ENCODE results near the gene HMGXB4. TPM values are rescaled to one million over a fixed set of nuclear protein-coding genes. Genes with fewer than 3 reads are reported as not detected.
A peak's percentile ranks its signal among the peaks of the same experiment; 100 is the strongest.
"Not testable (repeated sequence)": the region's sequence is repeated elsewhere in the genome, so short reads cannot be mapped to it uniquely, and the experiment has no call there.

Gene HMGXB4
- total RNA-seq, 2 donors from 2014 or later: 15.0 to 36.5 TPM

- no peak for DNase-seq (ENCODE audit: low spot score)
- no peaks in the 10 kb centered on the region for H3K36me3 ChIP-seq
Observed at GRCh38 chr22:35230839-35231584, 26.3 kb upstream of the HMGXB4 start.

GRCh38 chr22:35231585-35232084 is 25.7 kb upstream of the HMGXB4 start:
- intact Hi-C loops (cut with DNase I): no loop called here
- Histone ChIP-seq H3K9me3 (no peaks in the 10 kb centered on the region), H3K27ac (no peak overlapping the region), H3K4me3 (no peak overlapping the region), H3K36me3 (no peaks in the 10 kb centered on the region), H3K27me3 (replicated peaks; ENCODE audit: insufficient read depth) (no peaks in the 10 kb centered on the region), H3K4me1 (replicated peaks) (peaks cover 3% of the 10 kb centered on the region)
- peak; percentile 75 to 95 (median 90) for TF ChIP-seq CTCF (IDR thresholded peaks at IDR 0.05)
- TF ChIP-seq POLR2AphosphoS5 (IDR thresholded peaks at IDR 0.05): peak; percentile 60
- no peak for TF ChIP-seq POLR2A (IDR thresholded peaks at IDR 0.05)
- WGBS: 14% methylated on average over 7 of the region's 7 CpGs
- peak; percentile 77 for DNase-seq (ENCODE audit: low spot score)

More at GRCh38 chr22:35230839-35231584, 26.3 kb upstream of the HMGXB4 start:
- TF ChIP-seq POLR2A (IDR thresholded peaks at IDR 0.05) (no peak), CTCF (IDR thresholded peaks at IDR 0.05) (no peak), POLR2AphosphoS5 (IDR thresholded peaks at IDR 0.05) (no peak)
- no peaks in the 10 kb centered on the region for H3K27me3 ChIP-seq (replicated peaks; ENCODE audit: insufficient read depth)
- H3K27ac ChIP-seq: no peak overlapping the region
- no peaks in the 10 kb centered on the region for H3K9me3 ChIP-seq
- WGBS: 43% methylated on average over 16 of the region's 16 CpGs
- intact Hi-C loops (cut with DNase I): no loop called here
- no peak overlapping the region for H3K4me3 ChIP-seq
- H3K4me1 ChIP-seq (replicated peaks): peaks cover 3% of the 10 kb centered on the region

GRCh38 chr22:35238749-35239148 is 18.5 kb upstream of the HMGXB4 start:
- DNase-seq (ENCODE audit: low spot score); H3K9me3 ChIP-seq; H3K27me3 ChIP-seq (replicated peaks; ENCODE audit: insufficient read depth); H3K4me3 ChIP-seq; H3K27ac ChIP-seq; H3K36me3 ChIP-seq; intact Hi-C loops (cut with DNase I); H3K4me1 ChIP-seq (replicated peaks): not testable (repeated sequence)
- WGBS: 69% methylated on average over 1 of the region's 1 CpG

GRCh38 chr22:35244507-35244906 is 12.8 kb upstream of the HMGXB4 start:
- H3K4me3 ChIP-seq; H3K4me1 ChIP-seq (replicated peaks); H3K27me3 ChIP-seq (replicated peaks; ENCODE audit: insufficient read depth); H3K9me3 ChIP-seq; H3K36me3 ChIP-seq; intact Hi-C loops (cut with DNase I): not testable (repeated sequence)
- H3K27ac ChIP-seq: peak overlapping the region; percentile 42 to 60
- peak; percentile 65 for TF ChIP-seq POLR2AphosphoS5 (IDR thresholded peaks at IDR 0.05)
- 21% methylated on average over 4 of the region's 4 CpGs for WGBS
- DNase-seq (ENCODE audit: low spot score): peak; percentile 57

- no peak for DNase-seq (ENCODE audit: low spot score)
- intact Hi-C loops (cut with DNase I): no loop called here
- Histone ChIP-seq H3K4me3 (no peak overlapping the region), H3K27me3 (replicated peaks; ENCODE audit: insufficient read depth) (no peaks in the 10 kb centered on the region), H3K9me3 (no peaks in the 10 kb centered on the region), H3K36me3 (no peaks in the 10 kb centered on the region), H3K4me1 (replicated peaks) (no peaks in the 10 kb centered on the region), H3K27ac (no peak overlapping the region)
- TF ChIP-seq POLR2A (IDR thresholded peaks at IDR 0.05): no peak
- no peak for TF ChIP-seq CTCF (IDR thresholded peaks at IDR 0.05)
- TF ChIP-seq POLR2AphosphoS5 (IDR thresholded peaks at IDR 0.05): no peak
- WGBS: 76% methylated on average over 4 of the region's 4 CpGs
Observed at GRCh38 chr22:35250156-35250555, 7.1 kb upstream of the HMGXB4 start.

- intact Hi-C loops (cut with DNase I): no loop called here
- TF ChIP-seq POLR2AphosphoS5 (IDR thresholded peaks at IDR 0.05) (no peak), POLR2A (IDR thresholded peaks at IDR 0.05) (no peak), CTCF (IDR thresholded peaks at IDR 0.05) (no peak)
- Histone ChIP-seq H3K9me3 (no peaks in the 10 kb centered on the region), H3K27ac (no peak overlapping the region), H3K4me3 (no peak overlapping the region), H3K36me3 (no peaks in the 10 kb centered on the region), H3K4me1 (replicated peaks) (no peaks in the 10 kb centered on the region), H3K27me3 (replicated peaks; ENCODE audit: insufficient read depth) (no peaks in the 10 kb centered on the region)
- WGBS: 81% methylated on average over 2 of the region's 2 CpGs
- DNase-seq (ENCODE audit: low spot score): no peak
Observed at GRCh38 chr22:35253946-35254345, 3.3 kb upstream of the HMGXB4 start.
